CD8-positive, alpha-beta memory T cell (primary cell): Measurements from ENCODE around the gene NEK1. TPM values are rescaled to one million over a fixed set of nuclear protein-coding genes. Genes with fewer than 3 reads are reported as not detected.
"Not testable (repeated sequence)": the region's sequence is repeated elsewhere in the genome, so short reads cannot be mapped to it uniquely, and the experiment has no call there.

Experiments used
- CTCF ChIA-PET: fragments of 350-600 bp; sonication (Branson Sonifier 250); formaldehyde crosslinking; loops from one replicate; lab custom pipeline; 2021; ENCODE audit warnings: antibody characterized with exemption; lab: Charles Lee
- POLR2A ChIA-PET: fragments of 350-600 bp; sonication (Branson Sonifier 250); formaldehyde crosslinking; loops from one replicate; lab custom pipeline; 2021; ENCODE audit warnings: antibody characterized with exemption; lab: Charles Lee
- DNase-seq, 5 donors: peaks; one replicate each; pipeline versions ENCODE4 v3.0.0 to v3.0.0-alpha.2; 2020 to 2022; ENCODE audit warnings: mixed read lengths in 1 of 5
- H3K27ac ChIP-seq: one replicate; pipeline ENCODE4 v1.7.0; 2013; ENCODE audit warnings: low read depth, mild to moderate bottlenecking, low read length, moderate library complexity
- H3K27me3 ChIP-seq: 2 replicates; pipeline ENCODE4 v1.7.0; 2013; ENCODE audit warnings: low read length, mild to moderate bottlenecking; ENCODE audit not compliant: insufficient read depth, poor library complexity, severe bottlenecking
- H3K36me3 ChIP-seq: 2 replicates; pipeline ENCODE4 v1.7.0; 2013; ENCODE audit warnings: mild to moderate bottlenecking, low read length, moderate library complexity; ENCODE audit not compliant: insufficient read depth
- H3K4me1 ChIP-seq: 2 replicates; pipeline ENCODE4 v1.7.0; 2013; ENCODE audit warnings: mild to moderate bottlenecking, low read length, moderate library complexity; ENCODE audit not compliant: insufficient read depth
- H3K4me3 ChIP-seq: 2 replicates; pipeline ENCODE4 v1.7.0; 2013; ENCODE audit warnings: mild to moderate bottlenecking, low read length
- H3K9me3 ChIP-seq: 2 replicates; pipeline ENCODE4 v1.7.0; 2013; ENCODE audit warnings: mild to moderate bottlenecking, low read length
- H3K27ac Mint-ChIP-seq, 8 donors: one replicate each; pipeline ENCODE4 v1.8.0; 2020 to 2021; ENCODE audit warnings: mixed read lengths in 8 of 8, mild to moderate bottlenecking in 6 of 8, inconsistent platforms in 3 of 8, moderate library complexity in 3 of 8
- H3K27me3 Mint-ChIP-seq, 2 donors: one replicate each; pipeline ENCODE4 v1.8.0; 2020 to 2021; ENCODE audit warnings: mixed read lengths in 2 of 2, mild to moderate bottlenecking in 1 of 2, moderate library complexity in 1 of 2
- H3K36me3 Mint-ChIP-seq, 3 donors: one replicate each; pipeline ENCODE4 v1.8.0; 2020 to 2021; ENCODE audit warnings: mixed read lengths in 3 of 3, inconsistent platforms in 1 of 3, mild to moderate bottlenecking in 1 of 3
- H3K4me1 Mint-ChIP-seq, 3 donors: one replicate each; pipeline ENCODE4 v1.8.0; 2020 to 2021; ENCODE audit warnings: mixed read lengths in 3 of 3, inconsistent platforms in 1 of 3, mild to moderate bottlenecking in 1 of 3
- H3K4me3 Mint-ChIP-seq, 7 donors: one replicate each; pipeline ENCODE4 v1.8.0; 2020 to 2021; ENCODE audit warnings: mixed read lengths in 7 of 7, mild to moderate bottlenecking in 6 of 7, moderate library complexity in 4 of 7, inconsistent platforms in 2 of 7
- H3K9me3 Mint-ChIP-seq, 5 donors: one replicate each; pipeline ENCODE4 v1.8.0; 2020 to 2022; ENCODE audit warnings: mixed read lengths in 5 of 5, mild to moderate bottlenecking in 3 of 5, moderate library complexity in 2 of 5, inconsistent platforms in 1 of 5
- polyA plus RNA-seq: library from polyadenylated mRNA; unstranded; fragments of 300-500 nt; fragmentation: Illumina TruSeq; gene quantifications from one replicate; pipeline ENCODE4 v1.2.3, GENCODE V29; 2021
- total RNA-seq, 2 experiments: library from RNA; stranded (reverse); gene quantifications; one replicate each; pipeline ENCODE4 v1.2.3, GENCODE V29; 2021

NEK1 gene
- total and polyA plus RNA-seq, 3 experiments from 2014 or later: 10.5 to 11.7 (median 11.6) TPM

DNA sequence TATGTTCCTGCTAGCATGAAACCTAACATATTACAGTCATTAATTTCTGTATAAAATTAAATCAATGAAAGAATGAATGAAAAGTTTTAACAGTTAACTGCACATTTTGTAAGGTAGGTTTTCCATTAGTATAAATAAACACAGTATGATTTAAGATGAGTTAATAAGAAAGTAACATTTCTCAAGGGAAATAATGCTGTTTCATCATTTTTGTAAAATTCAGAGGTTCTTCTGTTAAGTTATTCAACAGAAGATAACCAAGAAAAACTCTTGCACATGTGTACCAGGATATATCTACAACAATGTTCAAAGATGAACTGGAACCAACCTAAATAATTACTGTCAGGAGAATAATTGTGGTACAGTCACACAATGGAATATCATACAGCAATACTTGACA is 88.6 kb downstream of the NEK1 start:
- CTCF ChIA-PET: no interaction called here

GRCh38 chr4:169510617-169511016 is 101.8 kb downstream of the NEK1 start:
- no peaks in the 10 kb centered on the region for H3K9me3 ChIP-seq
- H3K27ac Mint-ChIP-seq: no peak overlapping the region

More for the DNA sequence above, 88.6 kb downstream of the NEK1 start:
- H3K4me3 Mint-ChIP-seq: no peak overlapping the region
- H3K4me1 ChIP-seq: no peaks in the 10 kb centered on the region
- no peaks in the 10 kb centered on the region for H3K27me3 Mint-ChIP-seq
- POLR2A ChIA-PET: no interaction called here
- no peak overlapping the region for H3K27ac ChIP-seq
- no peaks in the 10 kb centered on the region for H3K36me3 ChIP-seq
- no peak for DNase-seq
- peaks cover 29 to 59% (median 50%) of the 10 kb centered on the region in 3 donors for H3K36me3 Mint-ChIP-seq
- H3K27ac Mint-ChIP-seq: no peak overlapping the region
- H3K4me1 Mint-ChIP-seq: no peaks in the 10 kb centered on the region
- no peaks in the 10 kb centered on the region for H3K27me3 ChIP-seq
- no peaks in the 10 kb centered on the region for H3K9me3 ChIP-seq
- H3K9me3 Mint-ChIP-seq: peaks cover 0 to 6% (median 4%) of the 10 kb centered on the region in 5 donors
- no peak overlapping the region for H3K4me3 ChIP-seq

DNA sequence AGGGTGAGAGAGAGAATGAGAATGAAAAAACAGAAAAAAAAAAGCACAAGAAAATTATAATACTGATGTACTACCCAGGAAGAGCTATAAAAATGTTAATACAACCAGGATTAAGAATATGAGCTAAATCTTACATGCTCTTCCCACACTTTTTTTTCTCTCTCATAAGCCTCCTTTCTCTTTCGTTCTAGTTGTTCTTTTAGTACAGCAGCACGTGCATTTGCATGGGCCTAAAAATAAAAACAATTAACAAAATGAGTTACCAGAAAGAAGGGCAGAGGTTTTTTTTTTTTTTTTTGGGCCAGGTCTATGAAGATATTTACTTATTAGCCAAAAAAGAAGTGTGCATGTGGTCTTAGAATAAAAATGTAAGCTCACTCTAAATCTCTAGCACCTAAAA is 105.5 kb downstream of the NEK1 start:
- H3K27ac Mint-ChIP-seq: peak overlapping the region in 1 of 8 donors; percentile 39
- ChIA-PET CTCF (no interaction called here), POLR2A (no interaction called here)
- Histone ChIP-seq H3K4me3 (no peak overlapping the region), H3K4me1 (no peaks in the 10 kb centered on the region), H3K36me3 (no peaks in the 10 kb centered on the region), H3K27me3 (no peaks in the 10 kb centered on the region), H3K27ac (no peak overlapping the region), H3K9me3 (no peaks in the 10 kb centered on the region)
- H3K4me3 Mint-ChIP-seq: no peak overlapping the region
- H3K4me1 Mint-ChIP-seq: no peaks in the 10 kb centered on the region
- H3K27me3 Mint-ChIP-seq: no peaks in the 10 kb centered on the region
- peaks cover 6 to 20% (median 16%) of the 10 kb centered on the region in 5 donors for H3K9me3 Mint-ChIP-seq
- H3K36me3 Mint-ChIP-seq: peaks cover 38 to 50% (median 48%) of the 10 kb centered on the region in 3 donors
- no peak for DNase-seq

More at GRCh38 chr4:169510617-169511016, 101.8 kb downstream of the NEK1 start:
- no peak overlapping the region for H3K4me3 Mint-ChIP-seq
- no peaks in the 10 kb centered on the region for H3K4me1 ChIP-seq
- DNase-seq: no peak
- H3K4me1 Mint-ChIP-seq: peaks cover 0 to 4% (median 0%) of the 10 kb centered on the region in 3 donors
- no peaks in the 10 kb centered on the region for H3K9me3 Mint-ChIP-seq
- no peak overlapping the region for H3K27ac ChIP-seq
- POLR2A ChIA-PET: no interaction called here
- H3K4me3 ChIP-seq: no peak overlapping the region
- H3K27me3 ChIP-seq: no peaks in the 10 kb centered on the region
- H3K27me3 Mint-ChIP-seq: no peaks in the 10 kb centered on the region
- H3K36me3 ChIP-seq: no peaks in the 10 kb centered on the region
- H3K36me3 Mint-ChIP-seq: peaks cover 8 to 19% (median 17%) of the 10 kb centered on the region in 3 donors
- CTCF ChIA-PET: no interaction called here

DNA sequence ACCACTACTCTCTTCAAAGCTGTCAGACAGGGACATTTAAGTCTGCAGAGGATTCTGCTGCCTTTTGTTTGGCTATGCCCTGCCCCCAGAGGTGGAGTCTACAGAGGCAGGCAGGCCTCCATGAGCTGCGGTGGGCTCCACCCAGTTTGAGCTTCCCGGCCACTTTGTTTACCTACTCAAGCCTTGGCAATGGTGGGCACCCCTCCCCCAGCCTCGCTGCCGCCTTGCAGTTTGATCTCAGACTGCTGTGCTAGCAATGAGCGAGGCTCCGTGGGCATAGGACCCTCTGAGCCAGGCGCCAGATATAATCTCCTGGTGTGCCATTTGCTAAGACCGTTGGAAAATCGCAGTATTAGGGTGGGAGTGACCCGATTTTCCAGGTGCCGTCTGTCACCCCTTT is 112.5 kb downstream of the NEK1 start:
- H3K27ac Mint-ChIP-seq, H3K4me3 Mint-ChIP-seq, H3K4me3 ChIP-seq, H3K4me1 Mint-ChIP-seq, H3K27me3 Mint-ChIP-seq, DNase-seq, H3K4me1 ChIP-seq, H3K27me3 ChIP-seq, H3K36me3 ChIP-seq, CTCF ChIA-PET, H3K27ac ChIP-seq, H3K9me3 ChIP-seq, POLR2A ChIA-PET: not testable (repeated sequence)
- H3K9me3 Mint-ChIP-seq: peaks cover 6 to 37% (median 23%) of the 10 kb centered on the region in 5 donors
- peaks cover 39 to 67% (median 54%) of the 10 kb centered on the region in 3 donors for H3K36me3 Mint-ChIP-seq

GRCh38 chr4:169494234-169494633 is 118.1 kb downstream of the NEK1 start:
- H3K9me3 Mint-ChIP-seq, H3K27me3 Mint-ChIP-seq, H3K27ac Mint-ChIP-seq, H3K27ac ChIP-seq, H3K4me1 ChIP-seq, H3K36me3 ChIP-seq, H3K4me3 ChIP-seq, H3K27me3 ChIP-seq, H3K9me3 ChIP-seq, CTCF ChIA-PET, DNase-seq, POLR2A ChIA-PET: not testable (repeated sequence)
- Mint-ChIP-seq H3K4me3 (peak overlapping the region in 1 of 7 donors; percentile 4), H3K36me3 (peaks cover 5 to 24% (median 12%) of the 10 kb centered on the region in 3 donors), H3K4me1 (peaks cover 8 to 15% (median 8%) of the 10 kb centered on the region in 3 donors)

DNA sequence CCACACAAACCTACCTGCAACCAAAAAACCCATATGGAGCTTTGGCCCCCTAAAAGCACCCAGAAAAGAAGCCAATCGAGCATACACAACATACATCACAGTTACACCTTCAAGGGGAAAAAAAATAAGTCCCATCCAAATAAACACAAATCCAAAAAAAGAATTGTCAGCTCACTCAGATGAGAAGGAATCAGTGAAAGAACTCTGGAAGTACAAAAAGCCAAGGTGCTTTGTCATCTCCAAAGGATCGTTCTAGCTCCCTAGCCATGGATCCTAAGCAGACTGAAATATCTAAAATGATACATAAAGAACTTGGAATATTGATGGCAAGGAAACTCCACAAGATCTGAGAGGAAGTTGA is 119.2 kb downstream of the NEK1 start:
- ChIA-PET POLR2A (no interaction called here), CTCF (interaction anchor here (0.8 kb wide), 1 partner anchor 570 kb away, joined by 5 read pairs; no protein-coding TSS in a partner anchor)
- Histone ChIP-seq H3K4me1 (no peaks in the 10 kb centered on the region), H3K27ac (no peak overlapping the region), H3K4me3 (no peak overlapping the region), H3K36me3 (no peaks in the 10 kb centered on the region), H3K9me3 (no peaks in the 10 kb centered on the region), H3K27me3 (no peaks in the 10 kb centered on the region)
- Mint-ChIP-seq H3K9me3 (peaks cover 0 to 7% (median 2%) of the 10 kb centered on the region in 5 donors), H3K4me1 (peaks cover 8 to 15% (median 8%) of the 10 kb centered on the region in 3 donors), H3K27ac (peak overlapping the region in 1 of 8 donors; percentile 18), H3K27me3 (no peaks in the 10 kb centered on the region), H3K4me3 (no peak overlapping the region), H3K36me3 (peaks cover 5 to 15% (median 9%) of the 10 kb centered on the region in 3 donors)
- no peak for DNase-seq

GRCh38 chr4:169492436-169493163 is 119.8 kb downstream of the NEK1 start:
- CTCF ChIA-PET: interaction anchor here (0.8 to 2.3 kb wide), 2 partner anchors 569 to 570 kb away, joined by 5 to 10 read pairs; no protein-coding TSS in a partner anchor
- H3K27ac Mint-ChIP-seq: peak overlapping the region in 1 of 8 donors; percentile 52

GRCh38 chr4:169491211-169491610 is 121.2 kb downstream of the NEK1 start:
- Histone ChIP-seq H3K27ac (no peak overlapping the region), H3K36me3 (no peaks in the 10 kb centered on the region), H3K27me3 (no peaks in the 10 kb centered on the region), H3K9me3 (no peaks in the 10 kb centered on the region), H3K4me3 (no peak overlapping the region), H3K4me1 (no peaks in the 10 kb centered on the region)
- no peak overlapping the region for H3K27ac Mint-ChIP-seq
- ChIA-PET POLR2A (no interaction called here), CTCF (interaction anchor here (2.3 kb wide), 1 partner anchor 567 kb away, joined by 10 read pairs; no protein-coding TSS in a partner anchor)
- peaks cover 0 to 4% (median 2%) of the 10 kb centered on the region in 5 donors for H3K9me3 Mint-ChIP-seq
- no peak overlapping the region for H3K4me3 Mint-ChIP-seq
- DNase-seq: no peak
- peaks cover 8 to 15% (median 10%) of the 10 kb centered on the region in 3 donors for H3K4me1 Mint-ChIP-seq
- H3K27me3 Mint-ChIP-seq: no peaks in the 10 kb centered on the region
- H3K36me3 Mint-ChIP-seq: peaks cover 5 to 9% (median 9%) of the 10 kb centered on the region in 3 donors

More at GRCh38 chr4:169492436-169493163, 119.8 kb downstream of the NEK1 start:
- POLR2A ChIA-PET: no interaction called here
- no peaks in the 10 kb centered on the region for H3K9me3 ChIP-seq
- peak overlapping the region in 1 of 7 donors; percentile 26 for H3K4me3 Mint-ChIP-seq
- no peaks in the 10 kb centered on the region for H3K27me3 Mint-ChIP-seq
- H3K4me1 Mint-ChIP-seq: peaks cover 8 to 15% (median 8%) of the 10 kb centered on the region in 3 donors
- H3K36me3 ChIP-seq: no peaks in the 10 kb centered on the region
- no peaks in the 10 kb centered on the region for H3K27me3 ChIP-seq
- DNase-seq: peak in 1 of 5 donors; percentile 4
- H3K4me3 ChIP-seq: no peak overlapping the region
- no peak overlapping the region for H3K27ac ChIP-seq
- no peaks in the 10 kb centered on the region for H3K4me1 ChIP-seq
- peaks cover 0 to 7% (median 2%) of the 10 kb centered on the region in 5 donors for H3K9me3 Mint-ChIP-seq
- peaks cover 5 to 13% (median 9%) of the 10 kb centered on the region in 3 donors for H3K36me3 Mint-ChIP-seq
